Stimulated activated CD8-positive, alpha-beta memory T cell treated with anti-CD3 and anti-CD28 coated beads, Interleukin-7, amount 100 ng/mL, for 1 hour (primary cell): ENCODE measurements around the gene SLC2A5.
"Not testable (repeated sequence)": the region's sequence is repeated elsewhere in the genome, so short reads cannot be mapped to it uniquely, and the experiment has no call there.

Source experiments
- DNase-seq, 2 donors: peaks; one replicate each; pipeline ENCODE4 v3.0.0-alpha.2; 2020; ENCODE audit warnings: low read depth in 2 of 2

The SLC2A5 gene

GRCh38 chr1:9035226-9035625 lies 34.2 kb downstream of the SLC2A5 start:
- DNase-seq, result no peak

- DNase-seq, result no peak
Measured at GRCh38 chr1:9033363-9033762, 36.1 kb downstream of the SLC2A5 start.

GRCh38 chr1:9031484-9032259 lies 37.8 kb downstream of the SLC2A5 start:
- no peak for DNase-seq

GRCh38 chr1:9031077-9031476 lies 38.4 kb downstream of the SLC2A5 start:
- not testable (repeated sequence) for DNase-seq

GRCh38 chr1:9028921-9029705 lies 40.3 kb downstream of the SLC2A5 start:
- no peak for DNase-seq

GRCh38 chr1:9027307-9027706 lies 42.1 kb downstream of the SLC2A5 start:
- DNase-seq, result no peak

- no peak for DNase-seq
Measured at GRCh38 chr1:9025449-9025848, 44.0 kb downstream of the SLC2A5 start.

- no peak for DNase-seq
Measured at GRCh38 chr1:9024837-9025236, 44.6 kb downstream of the SLC2A5 start.

GRCh38 chr1:9022773-9023172 lies 46.7 kb downstream of the SLC2A5 start:
- no peak for DNase-seq

GRCh38 chr1:9022026-9022738 lies 47.3 kb downstream of the SLC2A5 start:
- not testable (repeated sequence) for DNase-seq

- DNase-seq, result no peak
Measured at GRCh38 chr1:9020305-9020704, 49.1 kb downstream of the SLC2A5 start.

- no peak for DNase-seq
Measured at GRCh38 chr1:9019896-9020295, 49.5 kb downstream of the SLC2A5 start.

GRCh38 chr1:9018333-9018732 lies 51.1 kb downstream of the SLC2A5 start:
- DNase-seq, result no peak

- DNase-seq, result no peak
Measured at GRCh38 chr1:9016455-9016854, 53.0 kb downstream of the SLC2A5 start.

- DNase-seq, result no peak
Measured at GRCh38 chr1:9014475-9015375, 54.7 kb downstream of the SLC2A5 start.

- DNase-seq, result no peak
Measured at GRCh38 chr1:9013819-9014218, 55.6 kb downstream of the SLC2A5 start.

- no peak for DNase-seq
Measured at GRCh38 chr1:9010781-9011323, 58.6 kb downstream of the SLC2A5 start.

GRCh38 chr1:9009438-9010370 lies 59.7 kb downstream of the SLC2A5 start:
- DNase-seq, result no peak

GRCh38 chr1:9008236-9008635 lies 61.2 kb downstream of the SLC2A5 start:
- DNase-seq, result no peak
